Activated T-cell treated with anti-CD3 and anti-CD28 coated beads for 1 hour (primary cell): Measurements from ENCODE around the gene HDAC4.

ENCODE experiments used
- DNase-seq: peaks from one replicate; pipeline ENCODE4 v3.0.0-alpha.2; 2020; ENCODE audit warnings: low read depth

Gene HDAC4

DNA sequence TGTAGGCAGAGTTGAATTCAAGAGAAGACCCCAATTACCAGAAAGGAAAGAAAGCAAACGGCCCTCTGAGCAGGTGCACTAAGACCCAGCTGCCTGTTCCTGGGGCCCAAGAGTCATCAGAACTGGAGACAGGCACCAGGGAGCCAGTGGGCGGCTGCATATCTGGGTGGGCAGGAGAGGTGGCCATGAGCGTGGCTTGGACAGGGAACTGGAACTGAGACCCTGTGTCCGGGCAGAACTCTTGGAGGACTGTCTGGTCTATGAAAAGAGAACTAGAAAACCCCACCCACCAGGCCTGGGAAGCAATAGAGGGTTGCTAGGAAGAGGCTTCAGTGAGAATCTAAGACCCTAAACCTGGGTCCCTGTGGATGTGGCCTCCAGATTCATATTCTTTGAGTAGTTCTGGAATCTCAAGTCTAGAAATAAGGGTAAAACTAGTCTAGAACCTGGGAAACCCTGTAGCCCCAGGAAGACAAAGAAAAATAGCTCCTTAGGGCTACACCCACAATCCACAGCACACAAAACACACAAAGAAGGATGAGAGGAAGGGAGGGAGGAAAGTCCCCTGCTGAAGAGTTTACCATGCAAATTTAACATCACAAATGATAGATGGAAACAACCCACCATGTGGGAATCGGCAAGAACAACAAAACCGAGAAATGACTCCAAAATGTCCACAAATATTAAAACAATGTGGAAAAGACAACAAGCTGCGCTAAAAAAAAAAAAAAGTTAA is 147.0 kb downstream of the HDAC4 start:
- no peak for DNase-seq

DNA sequence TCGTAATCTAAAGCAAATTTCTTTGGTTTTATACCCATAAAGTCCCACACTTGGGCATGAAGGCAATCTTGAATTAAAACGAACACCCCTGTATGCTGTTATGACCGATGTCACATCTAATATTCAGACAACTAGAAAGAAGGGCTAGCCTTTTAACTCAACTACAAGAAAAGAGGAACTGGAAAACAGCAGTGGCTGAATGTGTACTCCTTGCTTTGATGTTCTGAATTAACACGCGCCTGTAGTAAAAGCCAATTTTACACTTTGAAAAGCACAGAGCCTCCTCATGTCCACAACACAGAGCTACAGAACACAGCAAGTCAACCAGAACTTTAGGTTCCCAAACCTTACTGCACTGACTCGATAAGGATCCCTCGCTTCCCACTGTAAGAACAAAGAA is 147.6 kb downstream of the HDAC4 start:
- no peak for DNase-seq

DNA sequence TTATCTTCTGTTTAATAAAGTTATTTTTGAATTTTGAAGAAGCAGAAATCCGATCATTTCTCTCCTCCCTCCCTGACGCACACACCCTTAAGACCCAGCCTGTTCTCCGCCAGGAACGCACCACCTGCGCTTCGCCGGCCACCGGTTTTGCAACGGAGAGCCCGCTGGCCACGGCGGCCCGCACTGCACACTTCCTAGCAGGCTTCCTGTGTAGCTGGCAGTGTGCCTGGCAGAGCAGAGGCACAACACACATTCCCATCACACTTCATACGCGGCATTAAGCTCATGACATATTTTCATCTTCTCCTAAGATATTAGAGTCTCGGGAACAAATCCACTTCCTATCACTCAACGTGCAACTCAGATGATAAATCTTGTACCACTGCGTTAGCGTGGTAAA is 148.0 kb downstream of the HDAC4 start:
- DNase-seq: no peak

GRCh38 chr2:239252393-239252792 is 148.4 kb downstream of the HDAC4 start:
- DNase-seq: no peak

GRCh38 chr2:239251971-239252370 is 148.8 kb downstream of the HDAC4 start:
- no peak for DNase-seq

GRCh38 chr2:239250216-239251081 is 150.4 kb downstream of the HDAC4 start:
- no peak for DNase-seq

GRCh38 chr2:239249776-239250175 is 151.0 kb downstream of the HDAC4 start:
- DNase-seq: no peak

DNA sequence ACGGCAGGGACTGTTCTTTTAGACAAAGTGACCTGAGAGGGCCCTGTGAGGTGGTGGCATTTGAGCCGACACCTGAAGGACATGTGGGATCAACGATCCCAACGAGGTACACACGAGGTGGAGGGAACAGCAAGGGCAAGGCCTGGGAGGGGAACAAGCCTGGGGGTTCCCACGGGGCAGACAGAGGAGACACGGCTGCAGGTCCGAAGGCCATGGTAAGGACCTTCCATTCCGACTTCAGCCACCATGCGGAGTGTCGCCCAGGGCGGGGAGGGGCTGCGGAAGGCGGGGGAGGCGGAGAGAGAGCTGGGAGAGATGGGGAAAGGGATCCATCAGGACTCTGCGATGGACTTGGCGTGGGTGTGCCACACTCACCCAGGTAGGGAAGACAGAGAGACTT is 151.8 kb downstream of the HDAC4 start:
- DNase-seq: no peak

- no peak for DNase-seq
Observed at GRCh38 chr2:239247401-239248245, 153.2 kb downstream of the HDAC4 start.

DNA sequence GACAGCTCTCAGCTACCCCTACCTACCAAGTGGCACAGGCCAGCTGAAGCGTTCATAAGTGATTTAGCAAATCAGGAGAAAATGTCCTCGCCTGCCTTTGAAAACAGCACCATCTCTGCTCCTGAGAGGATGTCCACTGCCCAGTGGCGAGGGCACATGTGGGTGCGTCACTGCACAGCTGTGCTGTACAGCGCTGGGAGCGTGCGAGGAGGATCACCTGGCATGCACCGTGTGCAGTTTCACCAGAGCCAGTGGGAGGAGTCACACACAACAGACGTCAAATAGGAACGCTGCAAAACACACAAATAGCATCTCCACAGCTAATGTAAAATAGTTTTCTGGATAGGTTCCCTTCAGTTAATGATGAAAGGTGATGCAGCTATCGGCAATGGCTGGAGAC is 154.1 kb downstream of the HDAC4 start:
- no peak for DNase-seq

DNA sequence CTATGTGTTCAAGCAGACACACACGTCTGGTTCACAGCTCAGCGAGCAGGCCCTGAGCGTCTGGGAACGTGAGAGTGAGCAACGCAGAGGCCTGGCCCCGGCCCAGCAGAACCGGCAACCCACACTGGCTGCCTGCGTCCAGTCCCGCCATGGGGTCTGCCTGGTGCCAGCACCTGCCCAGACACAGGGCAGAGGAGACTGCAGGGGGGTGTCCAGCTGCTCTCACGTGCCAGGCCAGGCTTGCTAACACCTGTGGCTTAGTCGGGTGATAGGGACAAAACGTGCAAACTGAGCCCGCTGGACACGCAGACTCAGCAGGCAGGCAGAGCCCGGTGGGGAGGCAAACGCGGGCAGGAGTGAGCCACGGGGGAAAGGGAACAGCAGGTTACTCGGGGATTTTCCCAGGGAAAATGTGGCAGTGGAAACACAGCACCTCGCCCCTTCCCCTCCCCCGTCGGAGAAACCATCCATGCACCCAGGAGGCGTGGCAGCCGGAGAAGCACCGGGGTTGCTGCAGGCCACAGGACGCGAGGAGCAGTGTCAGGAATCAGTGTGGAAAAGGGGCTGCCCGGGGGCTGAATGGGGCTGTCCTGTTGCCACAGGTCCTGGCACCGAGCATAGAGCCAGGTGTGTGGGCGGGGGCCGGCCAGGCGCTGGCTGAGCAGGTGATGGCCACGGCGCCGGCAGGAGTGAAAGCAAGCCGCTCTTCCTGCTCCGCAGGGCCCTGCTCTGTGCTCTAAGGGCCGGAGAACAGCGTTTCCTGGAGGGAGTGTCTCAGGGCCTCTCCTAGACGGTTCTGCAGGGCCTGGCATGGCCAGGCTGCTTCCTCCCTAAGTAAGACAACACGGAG is 154.7 kb downstream of the HDAC4 start:
- no peak for DNase-seq

DNA sequence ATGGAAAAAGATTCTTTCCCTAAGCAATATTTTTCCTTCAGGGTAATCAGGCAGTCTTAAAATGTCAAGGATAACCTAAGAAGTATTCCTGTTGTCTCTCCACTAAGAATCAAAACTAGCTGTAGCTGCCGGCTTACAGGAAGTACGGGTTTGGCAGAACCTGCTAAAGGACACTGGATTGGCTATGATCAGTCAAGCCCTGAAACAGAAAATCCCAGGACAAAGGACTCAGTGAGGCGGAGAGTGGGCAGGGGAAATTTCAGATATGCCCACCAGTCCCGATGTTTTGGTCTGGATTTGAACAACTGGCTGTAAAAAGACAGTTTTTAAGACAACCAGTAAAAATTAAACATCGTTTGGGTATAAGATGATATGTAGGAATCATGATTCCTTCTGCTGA is 155.7 kb downstream of the HDAC4 start:
- no peak for DNase-seq

DNA sequence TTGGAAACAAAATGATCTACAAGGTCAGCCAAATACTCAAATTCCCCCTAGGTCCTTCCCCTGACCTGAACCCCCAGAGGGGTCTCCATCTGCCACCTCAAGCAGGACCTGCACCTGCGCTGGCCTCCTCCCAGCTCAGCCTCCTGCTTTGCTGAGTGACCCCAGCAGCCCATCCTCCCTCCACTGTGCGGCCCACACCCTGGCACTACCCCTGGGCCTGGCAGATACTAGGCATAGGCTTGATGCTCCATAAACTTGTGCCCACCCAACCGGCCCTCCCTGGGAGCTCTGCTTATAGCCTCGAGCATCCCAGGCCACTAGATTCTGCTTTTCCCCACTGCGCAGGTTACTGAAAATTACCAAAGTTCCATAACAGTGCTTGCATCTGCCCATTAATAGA is 156.2 kb downstream of the HDAC4 start:
- DNase-seq: no peak

DNA sequence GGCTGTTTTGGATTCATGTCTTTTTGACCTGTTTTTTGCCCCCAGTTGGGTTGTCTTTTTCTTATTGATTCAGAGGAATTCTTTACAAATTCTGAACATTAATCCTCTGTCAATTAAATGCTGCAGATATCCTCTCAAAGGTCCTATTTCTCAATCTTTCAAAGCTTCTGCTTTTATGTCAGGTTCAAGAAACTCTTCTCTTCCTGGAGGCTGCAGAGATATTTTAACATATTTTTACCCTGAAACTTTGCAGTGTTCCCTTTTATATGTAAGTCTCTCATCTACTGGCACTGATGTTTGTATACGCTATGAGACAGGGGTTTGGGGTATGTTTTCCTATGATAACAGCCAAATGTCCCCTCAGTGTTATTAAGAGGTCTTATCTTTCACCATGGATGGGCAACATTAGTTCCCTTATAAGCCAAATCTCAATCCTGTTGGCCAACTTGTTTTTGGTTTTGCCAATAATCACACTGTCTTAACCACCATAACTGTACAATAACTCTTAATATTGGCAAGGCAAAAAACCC is 159.3 kb downstream of the HDAC4 start:
- no peak for DNase-seq

GRCh38 chr2:239240414-239240881 is 160.4 kb downstream of the HDAC4 start:
- DNase-seq: no peak

DNA sequence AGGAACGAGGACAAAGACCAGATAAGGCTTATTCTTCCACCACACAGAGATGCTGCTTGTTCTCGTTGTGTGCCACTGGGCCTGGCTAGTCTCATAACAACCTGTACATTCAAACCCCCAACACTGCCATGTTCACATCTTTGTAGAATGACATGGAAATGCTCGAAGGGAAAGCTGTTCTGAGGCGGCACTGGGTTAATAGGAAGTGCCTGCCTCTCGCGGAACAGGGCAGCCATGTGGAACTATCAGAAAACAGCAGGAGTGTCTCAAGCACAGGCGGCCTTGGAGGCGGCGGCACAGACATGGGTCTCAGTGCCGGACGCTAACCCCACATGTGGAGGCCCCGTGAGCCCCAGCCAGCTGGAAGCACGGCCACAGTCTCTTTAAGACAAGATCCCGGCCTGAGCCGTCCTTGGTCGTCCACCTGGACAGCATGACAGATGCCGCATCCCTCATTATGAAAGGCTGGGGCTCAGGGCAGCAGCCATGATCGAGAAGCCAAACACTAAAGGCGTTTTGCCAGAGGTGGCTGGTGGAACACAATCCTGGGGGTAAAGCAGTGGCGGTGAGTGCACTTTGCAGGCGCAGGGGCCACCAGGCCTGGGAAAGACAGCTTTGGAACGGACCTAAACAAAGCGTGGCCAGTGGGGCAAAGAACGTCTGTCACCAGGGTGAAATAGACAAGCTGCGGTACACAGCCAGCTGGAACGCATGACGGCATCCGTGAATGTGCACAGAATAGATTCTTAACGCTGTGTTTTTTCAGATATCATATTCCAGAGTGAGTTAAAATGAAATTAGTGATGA is 161.0 kb downstream of the HDAC4 start:
- no peak for DNase-seq

- DNase-seq: no peak
Observed at GRCh38 chr2:239238839-239239606, 161.8 kb downstream of the HDAC4 start.

- DNase-seq: no peak
Observed at GRCh38 chr2:239238381-239238780, 162.4 kb downstream of the HDAC4 start.

- no peak for DNase-seq
Observed at GRCh38 chr2:239236808-239237205, 164.0 kb downstream of the HDAC4 start.
